Skin epidermis (tissue), 12 donors: ENCODE results near the gene TRIOBP.
"Not testable (repeated sequence)": the region's sequence is repeated elsewhere in the genome, so short reads cannot be mapped to it uniquely, and the experiment has no call there.

Source experiments
- H3K27ac ChIP-seq, 21 experiments: fragments of 200-600 bp; sonication (generic) in 11 of 21; one replicate each; pipeline ENCODE4 v1.5.0; 2020; ENCODE audit warnings: mild to moderate bottlenecking in 3 of 21, inconsistent platforms in 2 of 21, moderate library complexity in 2 of 21
- H3K4me3 ChIP-seq, 7 experiments: fragments of 200-600 bp; sonication (generic) in 2 of 7; one replicate each; pipeline ENCODE4 v1.5.0; 2020; ENCODE audit warnings: inconsistent platforms in 2 of 7, mild to moderate bottlenecking in 2 of 7, moderate library complexity in 1 of 7

TRIOBP gene

DNA sequence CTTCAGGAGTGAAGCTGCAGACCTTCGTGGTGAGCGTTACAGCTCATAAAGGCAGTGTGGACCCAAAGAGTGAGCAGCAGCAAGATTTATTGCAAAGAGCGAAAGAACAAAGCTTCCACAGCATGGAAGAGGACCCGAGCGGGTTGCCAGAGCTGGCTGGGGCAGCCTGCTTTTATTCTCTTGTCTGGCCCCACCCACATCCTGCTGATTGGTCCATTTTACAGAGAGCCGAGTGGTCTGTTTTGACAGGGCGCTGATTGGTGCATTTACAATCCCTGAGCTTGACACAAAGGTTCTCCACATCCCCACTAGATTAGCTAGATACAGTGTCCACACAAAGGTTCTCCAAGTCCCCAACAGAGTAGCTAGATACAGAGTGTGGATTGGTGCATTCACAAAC is 20.4 kb downstream of the TRIOBP start:
- not testable (repeated sequence) for H3K4me3 ChIP-seq
- peak overlapping the region in 3 of 21 experiments; percentile 11 to 35 (median 35) for H3K27ac ChIP-seq

DNA sequence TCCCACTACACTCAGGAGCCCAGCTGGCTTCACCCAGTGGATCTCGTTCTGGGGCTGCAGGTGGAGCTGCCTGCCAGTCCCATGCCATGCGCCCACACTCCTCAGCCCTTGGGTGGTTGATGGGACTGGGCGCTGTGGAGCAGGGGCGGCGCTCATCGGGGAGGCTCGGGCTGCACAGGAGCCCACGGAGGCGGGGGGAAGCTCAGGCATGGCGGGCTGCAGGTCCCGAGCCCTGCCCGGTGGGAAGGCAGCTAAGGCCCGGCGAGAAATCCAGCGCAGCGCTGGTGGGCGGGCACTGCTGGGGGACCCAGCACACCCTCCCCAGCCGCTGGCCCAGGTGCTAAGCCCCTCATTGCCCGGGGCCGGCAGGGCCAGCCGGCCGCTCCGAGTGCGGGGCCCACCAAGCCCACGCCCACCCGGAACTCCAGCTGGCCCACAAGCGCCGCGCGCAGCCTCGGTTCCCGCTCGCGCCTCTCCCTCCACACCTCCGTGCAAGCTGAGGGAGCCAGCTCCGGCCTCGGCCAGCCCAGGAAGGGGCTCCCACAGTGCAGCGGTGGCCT is 21.0 kb downstream of the TRIOBP start:
- not testable (repeated sequence) for H3K4me3 ChIP-seq, H3K27ac ChIP-seq

DNA sequence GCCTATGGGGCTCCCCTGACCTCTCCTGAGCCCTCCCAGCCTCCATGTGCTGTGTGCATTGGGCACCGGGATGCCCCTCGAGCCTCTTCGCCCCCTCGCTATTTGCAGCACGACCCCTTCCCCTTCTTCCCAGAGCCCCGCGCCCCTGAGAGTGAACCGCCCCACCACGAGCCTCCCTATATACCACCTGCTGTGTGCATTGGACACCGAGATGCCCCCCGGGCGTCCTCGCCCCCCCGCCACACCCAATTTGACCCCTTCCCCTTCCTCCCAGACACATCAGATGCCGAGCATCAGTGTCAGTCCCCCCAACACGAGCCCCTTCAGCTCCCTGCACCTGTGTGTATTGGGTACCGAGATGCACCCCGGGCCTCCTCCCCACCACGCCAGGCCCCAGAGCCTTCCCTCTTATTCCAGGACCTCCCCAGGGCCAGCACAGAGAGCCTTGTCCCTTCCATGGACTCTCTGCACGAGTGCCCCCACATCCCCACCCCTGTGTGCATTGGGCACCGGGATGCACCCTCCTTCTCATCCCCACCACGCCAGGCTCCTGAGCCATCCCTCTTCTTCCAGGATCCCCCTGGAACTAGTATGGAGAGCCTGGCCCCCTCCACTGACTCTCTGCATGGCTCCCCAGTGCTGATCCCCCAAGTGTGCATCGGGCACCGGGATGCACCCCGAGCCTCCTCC is 28.8 kb downstream of the TRIOBP start:
- Histone ChIP-seq H3K27ac (no peak overlapping the region), H3K4me3 (no peak overlapping the region)

DNA sequence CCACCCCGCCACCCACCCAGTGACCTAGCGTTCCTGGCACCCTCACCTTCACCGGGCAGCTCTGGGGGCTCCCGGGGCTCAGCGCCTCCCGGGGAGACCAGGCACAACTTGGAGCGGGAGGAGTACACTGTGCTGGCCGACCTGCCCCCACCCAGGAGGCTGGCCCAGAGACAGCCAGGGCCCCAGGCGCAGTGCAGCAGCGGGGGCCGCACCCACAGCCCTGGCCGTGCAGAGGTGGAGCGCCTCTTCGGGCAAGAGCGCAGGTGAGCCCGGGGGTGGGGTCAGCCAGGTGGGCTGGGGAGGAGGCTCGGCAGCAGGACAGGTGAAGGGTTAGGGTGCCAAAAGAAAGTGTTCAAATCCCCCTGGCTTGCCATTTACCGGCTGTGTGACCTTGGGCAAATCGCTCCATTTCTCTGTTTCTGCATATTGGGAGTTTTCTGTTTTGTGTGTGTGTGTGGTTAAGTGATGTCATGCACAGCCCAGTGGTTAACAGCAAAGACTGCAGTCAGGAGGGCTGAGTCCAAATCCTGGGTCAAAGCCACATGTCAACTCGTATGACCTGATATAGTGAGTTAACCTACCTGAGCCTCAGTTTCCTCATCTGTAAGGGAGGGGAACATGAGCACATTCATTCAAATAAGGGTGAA is 29.5 kb downstream of the TRIOBP start:
- no peak overlapping the region for H3K4me3 ChIP-seq

GRCh38 chr22:37728620-37729019 is 31.8 kb downstream of the TRIOBP start:
- no peak overlapping the region for H3K4me3 ChIP-seq
- peak overlapping the region in 1 of 21 experiments; percentile 42 for H3K27ac ChIP-seq

More for the DNA sequence above, 29.5 kb downstream of the TRIOBP start:
- H3K27ac ChIP-seq: no peak overlapping the region

GRCh38 chr22:37731804-37732471 is 35.1 kb downstream of the TRIOBP start:
- peak overlapping the region in 1 of 21 experiments; percentile 10 for H3K27ac ChIP-seq
- H3K4me3 ChIP-seq: no peak overlapping the region

DNA sequence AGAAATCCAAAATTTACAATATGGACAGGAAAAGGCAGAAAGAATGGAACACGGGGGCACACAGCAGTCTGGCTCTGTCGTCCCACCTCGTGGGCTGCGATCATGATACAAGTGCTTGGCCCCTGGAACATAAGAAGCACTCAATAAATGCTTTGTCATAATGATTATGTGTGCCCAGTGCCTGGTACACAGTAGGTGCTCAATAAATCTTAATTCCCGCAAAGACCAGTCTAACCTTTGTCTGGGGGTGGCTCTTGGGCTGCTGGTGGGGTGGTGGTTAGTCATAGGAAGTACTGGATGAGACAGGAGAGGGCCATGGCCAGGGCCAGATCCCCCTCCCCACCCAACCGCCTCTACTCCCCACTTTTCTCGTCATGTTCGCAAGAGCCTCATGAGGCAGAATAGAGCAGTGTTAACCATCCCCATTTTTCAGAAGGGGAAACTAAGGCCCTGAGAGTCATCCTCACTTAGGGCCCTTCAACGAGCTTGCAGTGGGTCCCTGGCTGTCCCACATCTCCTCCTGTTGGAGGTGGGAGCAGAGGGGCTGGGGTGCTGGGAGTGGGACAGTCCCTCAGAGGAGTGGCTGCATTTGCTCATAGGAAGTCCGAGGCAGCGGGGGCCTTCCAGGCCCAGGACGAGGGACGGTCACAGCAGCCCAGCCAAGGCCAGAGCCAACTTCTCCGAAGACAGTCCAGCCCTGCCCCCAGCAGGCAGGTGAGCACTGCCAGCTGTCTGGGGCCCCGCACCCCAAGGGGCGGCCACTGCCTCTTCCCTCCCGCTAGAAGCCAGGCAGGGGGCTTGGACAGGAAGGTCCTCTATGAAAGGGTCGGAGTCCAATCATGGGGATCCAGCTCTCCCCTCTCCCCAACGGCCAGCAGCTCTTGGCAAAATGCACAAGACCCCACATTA is 36.1 kb downstream of the TRIOBP start:
- Histone ChIP-seq H3K27ac (no peak overlapping the region), H3K4me3 (no peak overlapping the region)

DNA sequence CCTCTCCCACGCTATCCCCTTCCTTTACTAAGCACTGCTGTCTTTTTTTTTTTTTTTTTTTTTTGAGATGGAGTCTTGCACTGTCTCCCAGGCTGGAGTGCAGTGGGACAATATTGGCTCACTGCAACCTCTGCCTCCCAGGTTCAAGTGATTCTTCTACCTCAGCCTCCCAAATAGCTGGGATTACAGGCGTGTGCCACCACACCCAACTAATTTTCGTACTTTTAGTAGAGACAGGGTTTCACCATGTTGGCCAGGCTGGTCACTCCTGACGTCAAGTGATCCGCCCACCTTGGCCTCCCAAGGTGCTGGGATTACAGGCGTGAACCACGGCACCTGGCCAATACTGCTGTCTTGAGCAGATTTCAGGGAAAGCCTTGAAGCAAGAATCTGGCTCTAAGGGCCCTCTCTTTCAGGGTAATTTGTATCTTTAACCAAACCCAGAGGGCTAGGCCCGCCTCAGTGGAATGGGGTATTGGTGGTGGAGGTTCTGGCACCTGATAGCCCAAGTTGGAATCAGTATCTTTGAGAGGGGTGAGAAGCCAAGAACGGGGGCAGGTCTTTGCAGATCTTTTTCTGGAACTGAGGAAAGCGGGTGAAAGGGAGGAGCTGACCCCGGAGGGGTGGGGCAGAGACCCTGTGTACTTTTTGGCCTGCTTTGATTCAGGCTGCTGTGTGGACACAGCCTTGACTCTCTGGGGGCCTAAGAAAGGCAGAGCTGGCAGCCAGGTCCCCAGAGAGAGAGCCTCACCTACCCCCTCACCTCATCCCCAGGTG is 37.0 kb downstream of the TRIOBP start:
- Histone ChIP-seq H3K27ac (no peak overlapping the region), H3K4me3 (no peak overlapping the region)

DNA sequence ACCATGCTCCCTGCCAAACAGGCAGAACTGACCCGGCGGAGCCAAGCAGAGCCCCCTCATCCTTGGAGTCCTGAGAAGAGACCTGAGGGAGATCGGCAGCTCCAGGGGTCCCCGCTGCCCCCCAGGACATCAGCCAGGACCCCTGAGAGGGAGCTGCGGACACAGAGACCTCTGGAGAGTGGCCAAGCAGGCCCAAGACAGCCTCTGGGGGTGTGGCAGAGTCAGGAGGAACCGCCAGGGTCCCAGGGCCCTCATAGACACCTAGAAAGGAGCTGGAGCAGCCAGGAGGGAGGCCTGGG is 37.5 kb downstream of the TRIOBP start:
- Histone ChIP-seq H3K4me3 (no peak overlapping the region), H3K27ac (no peak overlapping the region)

DNA sequence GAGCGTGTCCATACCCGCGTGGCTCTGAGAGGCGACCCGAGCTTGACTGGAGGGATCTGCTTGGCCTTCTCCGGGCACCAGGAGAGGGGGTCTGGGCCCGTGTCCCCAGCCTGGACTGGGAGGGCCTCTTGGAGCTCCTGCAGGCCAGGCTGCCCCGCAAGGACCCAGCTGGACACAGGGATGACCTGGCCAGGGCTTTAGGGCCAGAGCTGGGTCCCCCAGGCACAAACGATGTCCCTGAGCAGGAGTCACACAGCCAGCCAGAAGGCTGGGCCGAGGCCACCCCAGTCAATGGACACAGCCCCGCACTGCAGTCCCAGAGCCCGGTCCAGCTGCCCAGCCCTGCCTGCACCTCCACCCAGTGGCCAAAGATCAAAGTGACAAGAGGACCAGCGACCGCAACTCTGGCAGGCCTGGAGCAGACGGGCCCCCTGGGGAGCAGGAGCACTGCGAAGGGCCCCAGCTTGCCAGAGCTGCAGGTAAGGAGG is 38.2 kb downstream of the TRIOBP start:
- no peak overlapping the region for H3K4me3 ChIP-seq
- H3K27ac ChIP-seq: no peak overlapping the region

GRCh38 chr22:37739035-37739434 is 42.2 kb downstream of the TRIOBP start:
- peak overlapping the region in 8 of 21 experiments; percentile 0 to 65 (median 16) for H3K27ac ChIP-seq
- no peak overlapping the region for H3K4me3 ChIP-seq

- Histone ChIP-seq H3K27ac (peak overlapping the region in 6 of 21 experiments; percentile 0 to 65 (median 24)), H3K4me3 (no peak overlapping the region)
Observed at GRCh38 chr22:37739611-37740049, 42.8 kb downstream of the TRIOBP start.

GRCh38 chr22:37740455-37741311 is 43.8 kb downstream of the TRIOBP start:
- no peak overlapping the region for H3K4me3 ChIP-seq
- peak overlapping the region in 11 of 21 experiments; percentile 11 to 63 (median 41) for H3K27ac ChIP-seq

DNA sequence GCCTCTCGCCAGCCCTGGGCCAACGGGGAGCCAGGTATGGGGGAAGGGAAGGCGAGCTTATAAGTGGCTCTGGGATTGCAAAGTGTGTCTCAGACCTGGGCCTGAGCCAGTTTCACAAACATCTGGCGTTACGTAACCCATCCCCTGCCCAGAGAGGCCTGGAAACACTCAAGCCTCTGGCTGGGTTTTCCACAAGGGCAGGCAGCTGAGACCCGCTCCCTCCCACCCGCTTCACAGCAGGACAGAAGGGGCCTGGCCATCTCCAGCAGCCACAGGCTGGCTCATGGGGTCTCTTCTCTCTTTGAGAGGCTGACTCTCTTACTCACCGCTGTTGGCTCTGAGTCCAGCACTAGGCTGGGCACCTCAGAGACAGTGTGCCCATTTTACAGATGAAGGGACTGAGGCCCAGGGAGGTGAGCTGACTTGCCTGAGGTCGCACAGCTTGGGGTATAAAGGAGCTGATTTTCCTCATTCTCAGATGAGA is 44.5 kb downstream of the TRIOBP start:
- H3K4me3 ChIP-seq: no peak overlapping the region
- peak overlapping the region in 10 of 21 experiments; percentile 11 to 63 (median 46) for H3K27ac ChIP-seq

DNA sequence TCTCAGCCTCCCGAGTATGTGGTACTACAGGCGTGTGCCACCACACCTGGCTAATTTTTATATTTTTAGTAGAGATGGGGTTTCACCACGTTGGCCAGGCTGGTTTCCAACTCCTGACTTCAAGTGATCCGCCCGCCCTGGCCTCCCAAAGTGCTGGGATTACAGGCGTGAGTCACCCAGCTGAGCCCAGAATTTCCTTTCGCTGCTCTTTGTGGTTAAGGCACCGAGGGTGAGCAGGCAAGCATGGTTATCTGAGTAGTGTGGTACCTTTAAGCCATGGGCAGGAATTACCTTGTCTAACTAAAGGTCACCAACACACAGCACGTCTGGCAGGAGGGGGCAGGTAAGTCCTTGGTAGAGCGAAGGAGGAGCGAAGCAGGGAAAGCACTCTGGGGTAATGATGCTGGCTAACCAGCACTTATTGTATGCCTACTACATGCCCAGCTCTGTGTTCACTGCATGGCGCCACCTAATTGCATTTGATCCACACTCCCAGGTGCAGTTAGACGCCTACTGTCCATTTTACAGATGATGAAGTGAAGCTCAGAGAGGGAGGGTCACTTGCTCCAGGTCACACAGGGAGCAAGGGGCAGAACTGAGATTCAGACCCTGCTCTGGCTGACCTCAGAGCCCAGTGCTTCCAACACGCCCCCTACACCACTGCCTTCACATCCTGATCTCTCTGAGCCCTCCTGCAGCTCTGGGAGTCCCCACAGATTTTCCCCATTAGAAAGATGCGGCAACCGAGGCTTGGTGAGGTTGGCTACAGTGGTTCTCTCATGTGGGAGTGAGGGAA is 45.7 kb downstream of the TRIOBP start:
- Histone ChIP-seq H3K4me3 (no peak overlapping the region), H3K27ac (peak overlapping the region in 3 of 21 experiments; percentile 23 to 53 (median 52))

DNA sequence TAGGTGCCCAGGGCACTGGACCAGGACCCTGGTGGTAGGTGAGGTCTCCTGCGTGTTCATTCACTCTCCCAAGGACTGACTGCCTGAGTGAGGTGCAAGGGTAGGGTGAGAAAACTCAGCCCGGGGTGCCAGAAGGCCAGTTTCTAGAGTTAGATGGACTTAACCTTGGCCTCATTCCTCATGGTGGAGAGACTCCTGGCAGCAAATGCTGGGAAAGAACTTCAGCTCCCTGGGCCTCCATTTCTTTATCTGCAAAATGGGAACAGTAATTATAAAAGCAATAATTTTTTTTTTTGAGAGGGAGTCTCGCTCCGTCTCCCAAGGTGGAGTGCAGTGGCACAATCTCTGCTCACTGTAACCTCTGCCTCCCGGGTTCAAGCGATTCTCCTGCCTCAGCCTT is 47.7 kb downstream of the TRIOBP start:
- no peak overlapping the region for H3K4me3 ChIP-seq
- H3K27ac ChIP-seq: peak overlapping the region in 2 of 21 experiments; percentile 4 to 70
